Erythroblast (primary cell): Measurements from ENCODE around the gene SHB.

ENCODE experiments used
- GATA1 ChIP-seq: IDR thresholded peaks from 2 replicates; pipeline ENCODE4 v1.6.1; 2011; ENCODE audit warnings: low read depth, mild to moderate bottlenecking, control low read depth, low read length, moderate library complexity
- POLR2A ChIP-seq: IDR thresholded peaks from 2 replicates; pipeline ENCODE4 v1.6.1; 2011; ENCODE audit warnings: mild to moderate bottlenecking, low read length

- TF ChIP-seq POLR2A (no peak), GATA1 (no peak)
Observed at GRCh38 chr9:37914701-37915358, 154.2 kb downstream of the SHB start.
